Central memory CD8-positive, alpha-beta T cell (primary cell): ENCODE measurements around the gene NFAT5.
"Not testable (repeated sequence)": the region's sequence is repeated elsewhere in the genome, so short reads cannot be mapped to it uniquely, and the experiment has no call there.

Experiments
- ATAC-seq: fragments of 150-1000 bp; cut with Tn5 transposase; replicated peaks from 2 replicates; pipeline ENCODE4 v1.10.0; 2022; ENCODE audit warnings: mild to moderate bottlenecking, moderate FRiP score, moderate number of reproducible peaks; ENCODE audit not compliant: poor library complexity, severe bottlenecking; ENCODE audit errors: extremely low read depth
- DNase-seq, 2 donors: peaks; one replicate each; pipeline ENCODE4 v3.0.0; 2021; ENCODE audit warnings: low spot score in 2 of 2
- H3K27ac Mint-ChIP-seq: one replicate; pipeline ENCODE4 v1.8.0; 2022; ENCODE audit warnings: low read depth, mild to moderate bottlenecking, moderate library complexity, mixed read lengths
- H3K27me3 Mint-ChIP-seq: one replicate; pipeline ENCODE4 v1.8.0; 2022; ENCODE audit warnings: mixed read lengths
- H3K36me3 Mint-ChIP-seq: one replicate; pipeline ENCODE4 v1.8.0; 2022; ENCODE audit warnings: mild to moderate bottlenecking, moderate library complexity, mixed read lengths; ENCODE audit not compliant: insufficient read depth
- H3K4me1 Mint-ChIP-seq: one replicate; pipeline ENCODE4 v1.8.0; 2022; ENCODE audit warnings: mixed read lengths
- H3K4me3 Mint-ChIP-seq: one replicate; pipeline ENCODE4 v1.8.0; 2022; ENCODE audit warnings: mild to moderate bottlenecking, moderate library complexity, mixed read lengths
- H3K9me3 Mint-ChIP-seq: one replicate; pipeline ENCODE4 v1.8.0; 2022; ENCODE audit warnings: mixed read lengths

The NFAT5 gene

DNA sequence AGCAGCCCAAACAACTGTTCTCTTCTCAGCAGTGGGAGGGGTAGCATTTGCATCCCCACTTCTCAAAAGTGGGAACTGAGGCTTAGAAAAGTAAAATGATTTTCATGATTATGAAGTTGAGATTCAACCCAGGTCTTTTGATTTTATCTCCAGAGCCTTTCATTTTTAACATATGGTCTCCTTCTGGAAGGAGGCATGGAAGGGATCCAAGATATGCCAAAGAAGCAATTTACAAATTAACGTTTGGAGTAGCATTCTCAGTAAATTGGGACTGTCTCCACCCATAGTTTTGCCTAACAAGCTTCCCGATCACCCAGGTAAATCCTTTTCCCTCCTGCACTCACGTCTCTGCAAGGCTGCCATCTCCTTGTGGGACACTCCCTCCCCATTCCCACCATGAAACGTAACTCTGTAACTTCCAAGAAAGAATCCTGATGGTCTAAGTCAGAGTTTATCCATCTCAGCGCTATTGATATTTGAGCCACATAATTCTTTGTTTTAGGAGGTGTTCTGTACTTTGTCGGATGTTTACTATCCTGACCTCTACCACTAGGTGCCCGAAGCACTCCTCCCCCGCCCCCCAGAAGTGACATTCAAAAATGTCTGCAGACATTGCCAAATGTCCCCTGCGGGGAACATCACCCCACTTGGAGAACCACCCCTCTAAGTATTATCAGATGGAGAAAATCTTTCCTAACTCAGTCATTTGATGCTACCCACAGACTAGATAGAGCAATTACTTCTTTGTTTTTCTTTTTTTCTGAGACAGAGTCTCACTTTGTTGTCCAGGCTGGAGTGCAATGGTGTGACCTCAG lies 32.9 kb upstream of the NFAT5 start:
- no peak for ATAC-seq
- H3K27ac Mint-ChIP-seq = no peak overlapping the region

DNA sequence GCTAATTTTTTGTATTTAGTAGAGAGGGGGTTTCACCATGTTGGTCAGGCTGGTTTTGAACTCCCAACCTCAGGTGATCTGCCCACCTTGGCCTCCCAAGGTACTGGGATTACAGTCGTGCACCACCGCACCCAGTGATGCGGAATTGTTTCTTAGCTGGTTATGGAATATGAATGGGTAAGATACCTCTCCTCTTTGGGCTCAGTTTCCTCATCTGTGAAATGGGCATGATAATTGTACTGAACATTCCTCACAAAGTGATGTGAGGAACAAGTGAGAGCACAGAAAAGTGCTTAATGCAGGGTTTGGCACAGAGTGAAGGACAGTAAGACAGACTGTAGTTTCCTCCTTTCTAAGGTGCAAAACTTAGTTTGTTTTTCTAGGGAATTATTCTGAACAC lies 31.0 kb upstream of the NFAT5 start:
- H3K4me3 Mint-ChIP-seq = no peak overlapping the region
- peaks cover 12% of the 10 kb centered on the region for H3K4me1 Mint-ChIP-seq
- H3K9me3 Mint-ChIP-seq = no peaks in the 10 kb centered on the region
- DNase-seq (no peak), ATAC-seq (no peak)
- H3K27me3 Mint-ChIP-seq = no peaks in the 10 kb centered on the region
- peaks cover 2% of the 10 kb centered on the region for H3K36me3 Mint-ChIP-seq
- no peak overlapping the region for H3K27ac Mint-ChIP-seq

More for the DNA sequence above, 32.9 kb upstream of the NFAT5 start:
- Mint-ChIP-seq H3K27me3 (no peaks in the 10 kb centered on the region), H3K4me3 (no peak overlapping the region), H3K4me1 (peaks cover 18% of the 10 kb centered on the region), H3K36me3 (no peaks in the 10 kb centered on the region), H3K9me3 (no peaks in the 10 kb centered on the region)
- no peak for DNase-seq

GRCh38 chr16:69535123-69536050 lies 30.4 kb upstream of the NFAT5 start:
- Mint-ChIP-seq H3K27ac (no peak overlapping the region), H3K4me1 (peaks cover 11% of the 10 kb centered on the region), H3K27me3 (no peaks in the 10 kb centered on the region), H3K9me3 (no peaks in the 10 kb centered on the region), H3K36me3 (peaks cover 2% of the 10 kb centered on the region), H3K4me3 (no peak overlapping the region)
- ATAC-seq (no peak), DNase-seq (no peak)

DNA sequence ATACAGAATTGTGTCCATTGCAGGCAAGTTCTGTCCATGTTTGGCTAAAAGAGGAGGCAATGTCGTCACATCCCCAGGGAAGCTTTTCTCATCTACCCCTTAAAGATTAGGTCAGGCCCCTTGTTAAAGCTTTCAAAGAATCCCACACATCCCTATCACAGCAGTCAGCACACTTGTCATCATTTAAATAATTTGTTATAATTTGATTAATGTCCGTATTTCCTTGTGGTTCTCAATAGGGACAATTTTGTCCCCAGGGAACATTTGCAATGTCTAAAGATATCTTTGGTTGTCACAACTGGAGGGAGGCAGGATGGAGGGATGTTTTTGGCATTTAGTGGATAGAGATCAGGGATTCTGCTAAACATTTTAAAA lies 28.1 kb upstream of the NFAT5 start:
- no peak for DNase-seq
- no peak for ATAC-seq

GRCh38 chr16:69538808-69539207 lies 27.0 kb upstream of the NFAT5 start:
- no peak for DNase-seq
- H3K36me3 Mint-ChIP-seq = peaks cover 2% of the 10 kb centered on the region
- H3K9me3 Mint-ChIP-seq = no peaks in the 10 kb centered on the region
- no peaks in the 10 kb centered on the region for H3K27me3 Mint-ChIP-seq
- no peaks in the 10 kb centered on the region for H3K4me1 Mint-ChIP-seq
- no peak overlapping the region for H3K27ac Mint-ChIP-seq
- ATAC-seq = no peak
- H3K4me3 Mint-ChIP-seq = no peak overlapping the region

More for the DNA sequence above, 28.1 kb upstream of the NFAT5 start:
- no peak overlapping the region for H3K4me3 Mint-ChIP-seq
- H3K27ac Mint-ChIP-seq = no peak overlapping the region
- H3K27me3 Mint-ChIP-seq = no peaks in the 10 kb centered on the region
- H3K9me3 Mint-ChIP-seq = no peaks in the 10 kb centered on the region
- no peaks in the 10 kb centered on the region for H3K4me1 Mint-ChIP-seq
- H3K36me3 Mint-ChIP-seq = peaks cover 2% of the 10 kb centered on the region

DNA sequence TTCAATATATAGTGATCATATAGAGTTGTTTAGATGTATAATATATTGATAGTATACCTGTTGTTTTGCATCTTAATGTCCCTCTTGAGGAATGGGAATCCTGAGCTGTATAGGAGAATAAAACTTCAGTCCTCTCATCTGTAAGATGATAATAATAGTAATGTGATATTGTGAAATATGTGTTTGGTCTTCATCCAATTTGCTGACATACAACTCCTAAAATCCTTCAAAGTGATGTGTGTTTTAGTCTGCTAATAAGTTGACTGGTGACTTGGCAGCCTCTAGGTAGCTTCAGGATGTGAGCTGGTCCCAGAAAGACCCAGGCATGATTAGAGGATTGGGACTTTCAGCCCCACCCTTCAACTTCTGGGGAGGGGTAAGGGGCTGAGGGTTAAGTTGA lies 22.8 kb upstream of the NFAT5 start:
- Mint-ChIP-seq H3K27ac (no peak overlapping the region), H3K36me3 (peaks cover 2% of the 10 kb centered on the region), H3K9me3 (no peaks in the 10 kb centered on the region), H3K4me1 (no peaks in the 10 kb centered on the region), H3K4me3 (no peak overlapping the region), H3K27me3 (no peaks in the 10 kb centered on the region)
- no peak for ATAC-seq
- no peak for DNase-seq

DNA sequence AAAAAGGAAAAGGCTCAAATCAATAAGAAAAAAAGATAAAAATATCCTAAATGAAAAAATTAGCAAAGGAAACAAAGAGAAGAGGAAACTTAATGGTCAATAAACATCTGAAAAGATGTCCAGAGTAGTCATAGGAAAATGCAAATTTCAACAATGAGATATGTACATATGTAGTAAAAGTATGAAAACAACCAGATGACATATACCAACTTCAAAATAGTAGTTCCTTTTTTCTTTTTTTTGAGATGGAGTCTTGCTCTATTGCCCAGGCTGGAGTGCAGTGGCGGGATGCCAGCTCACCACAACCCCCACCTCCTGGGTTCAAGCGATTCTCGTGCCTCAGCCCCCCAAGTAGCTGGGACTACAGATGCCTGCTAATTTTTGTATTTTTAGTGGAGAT lies 21.7 kb upstream of the NFAT5 start:
- no peaks in the 10 kb centered on the region for H3K9me3 Mint-ChIP-seq
- H3K4me1 Mint-ChIP-seq = no peaks in the 10 kb centered on the region
- DNase-seq (no peak), ATAC-seq (no peak)
- H3K4me3 Mint-ChIP-seq = no peak overlapping the region
- H3K36me3 Mint-ChIP-seq = peaks cover 2% of the 10 kb centered on the region
- no peak overlapping the region for H3K27ac Mint-ChIP-seq
- H3K27me3 Mint-ChIP-seq = no peaks in the 10 kb centered on the region

GRCh38 chr16:69546663-69547062 lies 19.1 kb upstream of the NFAT5 start:
- not testable (repeated sequence) for DNase-seq, H3K4me3 Mint-ChIP-seq, H3K27ac Mint-ChIP-seq, H3K36me3 Mint-ChIP-seq, H3K4me1 Mint-ChIP-seq, ATAC-seq, H3K27me3 Mint-ChIP-seq, H3K9me3 Mint-ChIP-seq

GRCh38 chr16:69553332-69553731 lies 12.4 kb upstream of the NFAT5 start:
- Mint-ChIP-seq H3K36me3 (no peaks in the 10 kb centered on the region), H3K4me3 (no peak overlapping the region)
- no peak for ATAC-seq

DNA sequence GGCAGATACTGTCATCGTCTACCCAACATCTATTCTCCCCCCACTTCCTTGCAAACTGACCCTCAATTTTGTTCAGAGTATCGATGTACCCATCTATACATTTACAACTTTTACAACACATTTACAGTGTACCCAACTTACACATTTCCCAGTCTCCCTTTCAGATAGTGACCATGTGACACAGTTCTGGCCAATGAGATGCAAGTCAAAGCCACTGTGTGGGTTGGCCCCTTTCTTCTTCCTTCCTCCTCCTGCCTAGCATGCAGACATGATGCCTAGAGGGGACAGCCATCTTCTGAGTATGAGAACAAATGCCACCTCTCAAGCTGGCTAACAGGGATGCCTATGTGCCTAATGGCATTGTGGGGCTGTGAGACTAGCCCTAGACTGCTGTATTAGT lies 11.3 kb upstream of the NFAT5 start:
- Mint-ChIP-seq H3K27me3 (no peaks in the 10 kb centered on the region), H3K27ac (no peak overlapping the region), H3K4me3 (no peak overlapping the region), H3K36me3 (no peaks in the 10 kb centered on the region), H3K9me3 (no peaks in the 10 kb centered on the region), H3K4me1 (peaks cover 5% of the 10 kb centered on the region)
- no peak for ATAC-seq
- DNase-seq = no peak

More at GRCh38 chr16:69553332-69553731, 12.4 kb upstream of the NFAT5 start:
- Mint-ChIP-seq H3K9me3 (no peaks in the 10 kb centered on the region), H3K27ac (no peak overlapping the region), H3K4me1 (peaks cover 5% of the 10 kb centered on the region), H3K27me3 (no peaks in the 10 kb centered on the region)
- DNase-seq = no peak

- no peak overlapping the region for H3K27ac Mint-ChIP-seq
- no peaks in the 10 kb centered on the region for H3K27me3 Mint-ChIP-seq
- no peaks in the 10 kb centered on the region for H3K9me3 Mint-ChIP-seq
- no peak for DNase-seq
- H3K4me3 Mint-ChIP-seq = no peak overlapping the region
- ATAC-seq = no peak
- no peaks in the 10 kb centered on the region for H3K36me3 Mint-ChIP-seq
- peaks cover 5% of the 10 kb centered on the region for H3K4me1 Mint-ChIP-seq
These were observed 10.3 kb upstream of the NFAT5 start for GRCh38 chr16:69555437-69555836.

DNA sequence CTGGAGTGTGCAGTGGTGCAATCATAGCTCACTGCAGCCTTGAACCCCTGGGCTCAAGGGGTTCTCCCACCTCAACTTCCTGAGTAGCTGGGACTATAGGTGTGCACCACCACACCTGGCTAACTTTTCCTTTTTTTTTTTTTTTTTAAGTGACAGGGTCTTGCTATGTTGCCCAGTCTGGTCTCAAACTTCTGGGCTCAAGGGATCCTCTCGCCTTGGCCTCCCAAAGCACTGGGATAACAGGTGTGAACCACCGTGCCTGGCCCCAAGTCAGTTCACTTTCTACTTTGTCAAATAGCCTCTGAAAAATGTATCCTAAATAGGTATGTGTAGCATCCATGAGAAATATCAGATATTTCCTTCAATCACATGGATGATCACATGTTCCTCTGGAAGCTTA lies 9.9 kb upstream of the NFAT5 start:
- ATAC-seq (no peak), DNase-seq (no peak)
- no peaks in the 10 kb centered on the region for H3K9me3 Mint-ChIP-seq
- peaks cover 5% of the 10 kb centered on the region for H3K4me1 Mint-ChIP-seq
- H3K27me3 Mint-ChIP-seq = no peaks in the 10 kb centered on the region
- no peaks in the 10 kb centered on the region for H3K36me3 Mint-ChIP-seq
- no peak overlapping the region for H3K4me3 Mint-ChIP-seq
- H3K27ac Mint-ChIP-seq = no peak overlapping the region

- no peak overlapping the region for H3K4me3 Mint-ChIP-seq
- no peak overlapping the region for H3K27ac Mint-ChIP-seq
- H3K9me3 Mint-ChIP-seq = no peaks in the 10 kb centered on the region
- DNase-seq (no peak), ATAC-seq (no peak)
- no peaks in the 10 kb centered on the region for H3K27me3 Mint-ChIP-seq
- H3K36me3 Mint-ChIP-seq = no peaks in the 10 kb centered on the region
- peaks cover 16% of the 10 kb centered on the region for H3K4me1 Mint-ChIP-seq
These were observed 6.6 kb upstream of the NFAT5 start for GRCh38 chr16:69559164-69559563.
